H9 (cell line): ENCODE results near the gene FADD. TPM values are rescaled to one million over a fixed set of nuclear protein-coding genes. Genes with fewer than 3 reads are reported as not detected.

Source experiments
- DNase-seq: peaks from one replicate; pipeline ENCODE4 v3.0.0-alpha.2; 2017
- H2AFZ ChIP-seq: one replicate; pipeline ENCODE4 v1.6.1; 2013; ENCODE audit warnings: mild to moderate bottlenecking, low read length, control low read depth, moderate library complexity
- H2AK5ac ChIP-seq: 2 replicates; pipeline ENCODE4 v1.6.1; 2013; ENCODE audit warnings: low read length, control low read depth, mixed read lengths; ENCODE audit not compliant: insufficient read length
- H2BK120ac ChIP-seq: one replicate; pipeline ENCODE4 v1.6.1; 2013; ENCODE audit warnings: low read depth, mild to moderate bottlenecking, low read length, control low read depth, inconsistent platforms; ENCODE audit not compliant: poor library complexity, severe bottlenecking
- H2BK12ac ChIP-seq: 2 replicates; pipeline ENCODE4 v1.6.1; 2013; ENCODE audit warnings: low read length, control low read depth, mixed read lengths, low read depth; ENCODE audit not compliant: insufficient read length
- H2BK15ac ChIP-seq: 2 replicates; pipeline ENCODE4 v1.6.1; 2013; ENCODE audit warnings: low read depth, low read length, control low read depth
- H2BK20ac ChIP-seq: one replicate; pipeline ENCODE4 v1.6.1; 2013; ENCODE audit warnings: low read depth, mild to moderate bottlenecking, low read length, control low read depth, inconsistent platforms; ENCODE audit not compliant: poor library complexity, severe bottlenecking
- H2BK5ac ChIP-seq: 2 replicates; pipeline ENCODE4 v1.6.1; 2013; ENCODE audit warnings: low read length, control low read depth, mixed read lengths; ENCODE audit not compliant: insufficient read length
- H3K14ac ChIP-seq: 2 replicates; pipeline ENCODE4 v1.6.1; 2013; ENCODE audit warnings: low read length, control low read depth; ENCODE audit not compliant: insufficient read depth
- H3K18ac ChIP-seq: 2 replicates; pipeline ENCODE4 v1.6.1; 2013; ENCODE audit warnings: low read depth, mild to moderate bottlenecking, mixed read lengths, low read length, control low read depth; ENCODE audit not compliant: insufficient read length
- H3K23ac ChIP-seq: 2 replicates; pipeline ENCODE4 v1.6.1; 2013; ENCODE audit warnings: low read length, control low read depth, mixed read lengths, low read depth; ENCODE audit not compliant: insufficient read length
- H3K23me2 ChIP-seq: 2 replicates; pipeline ENCODE4 v1.6.1; 2013; ENCODE audit warnings: low read depth, mild to moderate bottlenecking, mixed read lengths, low read length, control low read depth; ENCODE audit not compliant: insufficient read length, poor library complexity, severe bottlenecking
- H3K27ac ChIP-seq: 2 replicates; pipeline ENCODE4 v1.5.1; 2013; ENCODE audit warnings: low read length, control low read depth, mixed read lengths, low read depth; ENCODE audit not compliant: insufficient read length
- H3K27me3 ChIP-seq: 2 replicates; pipeline ENCODE4 v1.6.1; 2013; ENCODE audit warnings: low read length, control low read depth, inconsistent platforms; ENCODE audit not compliant: insufficient read depth
- H3K4ac ChIP-seq: 2 replicates; pipeline ENCODE4 v1.6.1; 2013; ENCODE audit warnings: low read depth, mild to moderate bottlenecking, control low read depth, inconsistent platforms, low read length, moderate library complexity
- H3K4me1 ChIP-seq: 2 replicates; pipeline ENCODE4 v1.6.1; 2013; ENCODE audit warnings: low read length, control low read depth, inconsistent platforms; ENCODE audit not compliant: insufficient read depth
- H3K4me2 ChIP-seq: 2 replicates; pipeline ENCODE4 v1.6.1; 2013; ENCODE audit warnings: low read length, control low read depth, mixed read lengths; ENCODE audit not compliant: insufficient read length, insufficient read depth
- H3K56ac ChIP-seq: 2 replicates; pipeline ENCODE4 v1.6.1; 2013; ENCODE audit warnings: low read depth, mild to moderate bottlenecking, mixed read lengths, low read length, control low read depth; ENCODE audit not compliant: insufficient read length
- H3K79me1 ChIP-seq: 2 replicates; pipeline ENCODE4 v1.6.1; 2013; ENCODE audit warnings: low read depth, mild to moderate bottlenecking, moderate library complexity, low read length, control low read depth, inconsistent platforms; ENCODE audit not compliant: insufficient read depth, poor library complexity, severe bottlenecking
- H3K79me2 ChIP-seq: 2 replicates; pipeline ENCODE4 v1.6.1; 2013; ENCODE audit warnings: low read length, control low read depth, inconsistent platforms; ENCODE audit not compliant: insufficient read depth
- H3K9ac ChIP-seq: 2 replicates; pipeline ENCODE4 v1.6.1; 2013; ENCODE audit warnings: low read length, control low read depth, mixed read lengths; ENCODE audit not compliant: insufficient read length; ENCODE audit errors: extremely low read depth
- H3K9me3 ChIP-seq: one replicate; pipeline ENCODE4 v1.6.1; 2013; ENCODE audit warnings: low read depth, low read length, inconsistent platforms; ENCODE audit not compliant: control insufficient read depth
- H3T11ph ChIP-seq: one replicate; pipeline ENCODE4 v1.6.1; 2013; ENCODE audit warnings: mild to moderate bottlenecking, low read length, control low read depth, inconsistent platforms
- H4K20me1 ChIP-seq: one replicate; pipeline ENCODE4 v1.6.1; 2013; ENCODE audit not compliant: control insufficient read depth, insufficient read length, insufficient read depth
- H4K5ac ChIP-seq: 2 replicates; pipeline ENCODE4 v1.6.1; 2013; ENCODE audit warnings: low read depth, mild to moderate bottlenecking, mixed read lengths, low read length, control low read depth; ENCODE audit not compliant: insufficient read length
- H4K8ac ChIP-seq: replicated peaks from 2 replicates; pipeline ENCODE4 v1.6.1; 2013; ENCODE audit warnings: low read length, control low read depth, mixed read lengths, low read depth; ENCODE audit not compliant: insufficient read length
- H4K91ac ChIP-seq: 2 replicates; pipeline ENCODE4 v1.6.1; 2013; ENCODE audit warnings: low read depth, mild to moderate bottlenecking, moderate library complexity, mixed read lengths, low read length, control low read depth; ENCODE audit not compliant: insufficient read length
- H3K27ac Mint-ChIP-seq, 3 experiments: 2 replicates in 2 of 3; 3 replicates in 1 of 3; pipeline ENCODE4 v1.8.0; 2020 to 2021; ENCODE audit warnings: mixed read lengths in 3 of 3, mild to moderate bottlenecking in 1 of 3, moderate library complexity in 1 of 3
- H3K27me3 Mint-ChIP-seq: 2 replicates; pipeline ENCODE4 v1.8.0; 2021; ENCODE audit warnings: low read depth, mild to moderate bottlenecking, moderate library complexity, mixed read lengths
- H3K36me3 Mint-ChIP-seq, 3 experiments: 2 replicates in 2 of 3; 3 replicates in 1 of 3; pipeline ENCODE4 v1.8.0; 2020 to 2021; ENCODE audit warnings: low read depth in 3 of 3, mixed read lengths in 3 of 3; ENCODE audit not compliant: insufficient read depth in 1 of 3
- H3K4me1 Mint-ChIP-seq, 2 experiments: 2 replicates each; pipeline ENCODE4 v1.8.0; 2020; ENCODE audit warnings: mixed read lengths in 2 of 2
- H3K4me3 Mint-ChIP-seq, 2 experiments: 2 replicates in 1 of 2; 3 replicates in 1 of 2; pipeline ENCODE4 v1.8.0; 2020 to 2021; ENCODE audit warnings: mild to moderate bottlenecking in 2 of 2, mixed read lengths in 2 of 2, moderate library complexity in 1 of 2
- H3K9me3 Mint-ChIP-seq, 2 experiments: 2 replicates in 1 of 2; 3 replicates in 1 of 2; pipeline ENCODE4 v1.8.0; 2020; ENCODE audit warnings: mild to moderate bottlenecking in 2 of 2, mixed read lengths in 2 of 2, moderate library complexity in 1 of 2
- CTCF ChIP-seq: fragments of 200-600 bp; sonication (generic); conservative IDR thresholded peaks from 3 replicates; pipeline ENCODE4 v1.8.0; 2021; ENCODE audit warnings: antibody characterized with exemption, mild to moderate bottlenecking
- WGBS: extraction: QIAGEN DNeasy Blood & Tissue Kit; methylation state at CpG from one replicate; pipeline ENCODE4 v1.1.7; 2013; ENCODE audit warnings: missing lambda C conversion rate, low lambda C conversion rate, mixed read lengths; ENCODE audit not compliant: insufficient read length; ENCODE audit errors: extremely low coverage; 5-methylcytosine and 5-hydroxymethylcytosine counted together
- total RNA-seq: library from RNA; stranded (reverse); gene quantifications from 2 replicates; pipeline ENCODE4 v1.2.1, GENCODE V29; 2021

The FADD gene
- total RNA-seq, 1 experiment from 2014 or later: 51.1 TPM

- Histone ChIP-seq H3K9ac (no peak overlapping the region), H3K79me2 (no peaks in the 10 kb centered on the region), H2BK15ac (no peak overlapping the region), H4K8ac (no peak overlapping the region), H2BK120ac (no peak overlapping the region), H3K18ac (no peak overlapping the region), H4K91ac (no peak overlapping the region), H3K27me3 (no peaks in the 10 kb centered on the region), H3K4me2 (no peak overlapping the region), H3K14ac (no peak overlapping the region), H2BK5ac (no peak overlapping the region), H2AFZ (no peak overlapping the region), H3K56ac (no peak overlapping the region), H3K23me2 (no peaks in the 10 kb centered on the region), H2BK20ac (no peak overlapping the region), H4K5ac (no peak overlapping the region), H4K20me1 (no peaks in the 10 kb centered on the region), H3K4ac (no peak overlapping the region), H3K79me1 (no peaks in the 10 kb centered on the region), H3T11ph (no peak overlapping the region), H3K23ac (no peak overlapping the region), H3K4me1 (no peaks in the 10 kb centered on the region), H2BK12ac (no peak overlapping the region), H3K27ac (no peak overlapping the region), H2AK5ac (no peak overlapping the region), H3K9me3 (no peaks in the 10 kb centered on the region)
- TF ChIP-seq CTCF: no peak
- no peaks in the 10 kb centered on the region for H3K36me3 Mint-ChIP-seq
- DNase-seq: no peak
- no peak overlapping the region for H3K27ac Mint-ChIP-seq
- WGBS: no CpG with 5 or more reads among the region's 9 CpGs
- peaks cover 6% of the 10 kb centered on the region for H3K27me3 Mint-ChIP-seq
- peaks cover 0 to 2% of the 10 kb centered on the region in 2 experiments; a peak in 1 of 5 replicates for H3K9me3 Mint-ChIP-seq
- H3K4me3 Mint-ChIP-seq: no peak overlapping the region
- no peaks in the 10 kb centered on the region for H3K4me1 Mint-ChIP-seq
Measured at GRCh38 chr11:70233962-70234361, 30.9 kb downstream of the FADD start.
